AG10803 (cell line): ENCODE measurements around the gene RIC3.
A peak's percentile ranks its signal among the peaks of the same experiment; 100 is the strongest.

Source experiments
- DNase-seq: peaks from one replicate; pipeline ENCODE4 v3.0.0; 2010; ENCODE audit warnings: low read depth
- H3K4me3 ChIP-seq: 2 replicates; pipeline ENCODE4 v1.5.1; 2011; ENCODE audit warnings: mild to moderate bottlenecking, low read length, control low read depth
- CTCF ChIP-seq: conservative IDR thresholded peaks from 2 replicates; pipeline ENCODE4 v1.5.1; 2011; ENCODE audit warnings: mild to moderate bottlenecking, low read length, control low read depth, inconsistent platforms

The RIC3 gene

GRCh38 chr11:8066036-8066910 lies 102.6 kb downstream of the RIC3 start:
- no peak for DNase-seq
- no peak for TF ChIP-seq CTCF
- H3K4me3 ChIP-seq: no peak overlapping the region

- TF ChIP-seq CTCF: no peak
- no peak overlapping the region for H3K4me3 ChIP-seq
- DNase-seq: no peak
Observed at GRCh38 chr11:8065031-8065430, 103.8 kb downstream of the RIC3 start.

GRCh38 chr11:8063324-8063723 lies 105.5 kb downstream of the RIC3 start:
- H3K4me3 ChIP-seq: no peak overlapping the region
- DNase-seq: peak; percentile 52
- TF ChIP-seq CTCF: no peak

DNA sequence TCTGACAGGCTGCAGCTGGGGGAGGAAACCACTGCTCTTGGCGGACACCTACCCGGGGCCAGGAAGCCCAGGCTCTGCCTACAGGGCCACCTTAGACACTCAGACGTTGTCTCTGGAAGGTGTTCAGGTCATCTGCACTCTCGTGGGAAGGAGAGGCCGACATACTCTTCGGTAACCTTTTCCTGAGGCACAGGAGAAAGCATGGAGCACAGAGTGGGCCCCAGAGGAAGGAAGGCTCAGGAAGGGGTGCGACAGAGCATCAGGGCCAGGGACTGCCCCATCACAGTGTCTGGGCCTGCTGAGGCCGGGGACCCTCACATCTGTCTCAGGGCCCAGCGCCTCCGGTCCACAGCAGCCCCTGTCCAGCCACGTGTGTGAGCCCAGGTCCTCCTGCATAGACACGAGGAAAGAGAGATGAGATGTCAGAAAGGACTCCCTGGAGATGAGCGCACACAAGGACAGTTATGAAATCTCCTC lies 106.0 kb downstream of the RIC3 start:
- TF ChIP-seq CTCF: no peak
- no peak overlapping the region for H3K4me3 ChIP-seq
- DNase-seq: no peak

- H3K4me3 ChIP-seq: no peak overlapping the region
- TF ChIP-seq CTCF: no peak
- DNase-seq: no peak
Observed at GRCh38 chr11:8061555-8062428, 107.0 kb downstream of the RIC3 start.

DNA sequence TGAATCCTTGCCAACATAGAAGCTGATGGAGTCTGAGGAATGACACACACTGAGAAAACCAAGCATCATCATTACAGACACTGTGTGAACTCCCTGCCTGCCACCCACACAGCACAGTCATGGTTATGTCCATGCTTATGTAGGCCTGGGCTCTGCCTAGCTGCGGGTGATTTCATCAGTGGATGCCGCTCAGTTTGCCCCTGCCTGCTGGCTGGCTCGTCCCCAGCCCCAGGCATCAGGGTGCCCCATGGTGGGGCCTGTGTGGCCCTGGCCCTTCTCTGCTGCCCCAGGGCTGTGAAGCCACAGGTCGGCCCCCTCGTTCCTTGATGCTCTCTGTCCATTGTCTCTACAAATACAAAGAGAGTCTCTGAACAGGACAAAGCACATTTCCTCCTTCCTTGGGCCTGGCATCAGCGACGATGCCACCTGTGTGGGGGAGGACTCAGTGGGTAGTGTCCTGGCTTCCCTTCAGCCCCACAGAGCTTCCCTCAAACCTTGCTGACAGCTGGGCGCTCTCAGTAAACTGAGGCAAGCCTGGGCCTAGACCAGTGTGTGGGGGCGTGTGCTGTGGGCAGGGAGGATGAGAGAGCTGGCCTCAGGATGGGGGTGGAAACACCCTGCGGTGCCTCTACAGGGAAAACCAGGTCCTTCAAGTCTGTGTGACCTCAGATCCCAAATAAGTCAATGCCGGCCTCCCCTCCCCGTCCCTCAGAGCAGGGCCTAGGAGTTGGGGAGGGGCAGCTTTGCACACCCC lies 107.8 kb downstream of the RIC3 start:
- DNase-seq: peak; percentile 70
- no peak overlapping the region for H3K4me3 ChIP-seq
- no peak for TF ChIP-seq CTCF
